Activated T-cell treated with anti-CD3 and anti-CD28 coated beads, Interleukin-2, amount 50 U/mL, for 72 hours (primary cell): ENCODE results near the gene SLIT1. TPM values are rescaled to one million over a fixed set of nuclear protein-coding genes. Genes with fewer than 3 reads are reported as not detected.
A peak's percentile ranks its signal among the peaks of the same experiment; 100 is the strongest.

Experiments used
- ATAC-seq, 2 donors: fragments of 150-1000 bp; cut with Tn5 transposase; replicated peaks in 1 of 2; 2 replicates each; pipeline ENCODE4 v1.10.0; 2021; ENCODE audit warnings: moderate library complexity in 2 of 2, mild to moderate bottlenecking in 1 of 2
- DNase-seq, 2 donors: peaks; one replicate each; pipeline ENCODE4 v3.0.0; 2021 to 2022; ENCODE audit warnings: mixed read lengths in 1 of 2
- H3K27ac Mint-ChIP-seq: one replicate; pipeline ENCODE4 v1.8.0; 2022; ENCODE audit warnings: mild to moderate bottlenecking, moderate library complexity, mixed read lengths
- H3K27me3 Mint-ChIP-seq: one replicate; pipeline ENCODE4 v1.8.0; 2022; ENCODE audit warnings: low read depth, mixed read lengths
- H3K36me3 Mint-ChIP-seq, 2 donors: one replicate each; pipeline ENCODE4 v1.8.0; 2022; ENCODE audit warnings: mixed read lengths in 2 of 2, mild to moderate bottlenecking in 1 of 2; ENCODE audit not compliant: insufficient read depth in 2 of 2
- H3K4me1 Mint-ChIP-seq: one replicate; pipeline ENCODE4 v1.8.0; 2022; ENCODE audit warnings: low read depth, mixed read lengths
- H3K4me3 Mint-ChIP-seq, 2 donors: one replicate each; pipeline ENCODE4 v1.8.0; 2022; ENCODE audit warnings: mild to moderate bottlenecking in 2 of 2, mixed read lengths in 2 of 2, moderate library complexity in 2 of 2
- H3K9me3 Mint-ChIP-seq, 2 donors: one replicate each; pipeline ENCODE4 v1.8.0; 2022; ENCODE audit warnings: mixed read lengths in 2 of 2
- total RNA-seq, 2 donors: library from RNA; stranded (reverse); gene quantifications; one replicate each; pipeline ENCODE4 v1.2.3, GENCODE V29; 2022

SLIT1 gene
- total RNA-seq, 2 donors from 2014 or later: 0.65 to 1.3 TPM

GRCh38 chr10:97074256-97075145, 111.3 kb downstream of the SLIT1 start:
- DNase-seq (no peak), ATAC-seq (no peak)
- peaks cover under 1 to 3% of the 10 kb centered on the region in 2 donors for H3K9me3 Mint-ChIP-seq
- H3K27me3 Mint-ChIP-seq: peaks cover 35% of the 10 kb centered on the region
- H3K4me1 Mint-ChIP-seq: peaks cover 5% of the 10 kb centered on the region
- peaks cover 0 to 2% of the 10 kb centered on the region in 2 donors for H3K36me3 Mint-ChIP-seq
- no peak overlapping the region for H3K4me3 Mint-ChIP-seq
- H3K27ac Mint-ChIP-seq: no peak overlapping the region

DNA sequence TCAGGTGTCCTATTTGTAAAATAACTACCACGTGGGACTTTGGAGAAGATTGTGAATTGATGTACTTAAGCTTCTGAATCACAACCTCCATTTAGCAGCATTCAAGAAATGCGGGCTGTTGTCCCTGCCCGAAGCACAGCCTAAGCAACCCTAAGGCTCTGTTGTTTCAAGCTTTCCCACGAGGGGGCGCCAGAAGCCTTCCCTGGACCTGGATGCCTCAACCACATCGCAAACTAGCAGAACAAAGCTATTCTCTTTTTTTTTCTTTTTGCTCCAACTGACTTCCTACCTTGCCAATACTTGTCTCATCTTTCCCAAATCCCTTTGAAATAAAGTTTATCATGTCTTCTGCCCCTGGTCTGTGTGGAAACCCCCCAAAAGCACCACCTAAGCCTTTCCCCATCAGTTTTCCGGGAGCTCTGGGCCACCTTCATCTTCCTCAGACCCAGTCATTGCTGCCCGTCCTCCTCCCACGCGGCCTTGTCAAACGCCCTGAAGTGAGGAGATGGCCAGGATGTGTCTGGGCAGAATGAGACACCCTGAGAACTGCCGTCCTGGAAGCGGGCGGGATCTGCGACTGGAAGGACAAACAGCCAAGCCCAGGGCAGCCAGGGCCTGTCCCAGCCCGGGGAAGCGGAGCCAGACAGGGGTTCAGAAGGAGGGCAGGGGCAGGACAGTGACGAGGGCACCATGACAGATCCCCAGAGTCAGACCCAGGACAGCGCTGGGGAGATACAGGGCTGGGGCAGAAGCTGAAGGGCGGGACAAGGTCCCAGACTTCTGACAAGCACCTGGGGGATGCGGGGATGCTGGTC, 112.7 kb downstream of the SLIT1 start:
- ATAC-seq (peak; percentile 56 to 68), DNase-seq (peak; percentile 83 to 90)
- Mint-ChIP-seq H3K4me3 (no peak overlapping the region), H3K27me3 (peaks cover 47% of the 10 kb centered on the region), H3K27ac (no peak overlapping the region), H3K36me3 (peaks cover 5% of the 10 kb centered on the region in 2 donors), H3K4me1 (peaks cover 13% of the 10 kb centered on the region), H3K9me3 (peaks cover 3 to 5% of the 10 kb centered on the region in 2 donors)

DNA sequence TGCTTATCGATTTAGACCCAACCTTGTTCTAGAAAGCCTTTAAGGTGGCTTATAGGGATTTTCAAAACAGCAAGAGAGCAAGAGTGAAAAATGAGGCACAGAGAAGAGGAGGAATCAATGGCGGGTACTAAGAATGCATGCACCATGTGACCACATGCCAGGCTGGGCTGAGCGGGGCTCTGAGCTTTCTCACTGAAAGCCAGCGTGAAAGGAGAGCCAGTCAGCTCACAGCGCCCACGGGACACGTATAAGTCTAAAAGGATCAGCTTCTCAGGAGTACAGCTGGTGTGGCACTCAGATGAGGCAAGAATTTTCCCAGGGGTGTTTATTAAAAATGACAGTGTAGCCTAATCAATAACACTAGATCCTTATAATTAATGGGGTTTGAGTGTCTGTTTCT, 114.3 kb downstream of the SLIT1 start:
- Mint-ChIP-seq H3K4me3 (no peak overlapping the region), H3K9me3 (peaks cover 3 to 5% of the 10 kb centered on the region in 2 donors), H3K27ac (no peak overlapping the region), H3K4me1 (peaks cover 13% of the 10 kb centered on the region), H3K27me3 (peaks cover 47% of the 10 kb centered on the region), H3K36me3 (peaks cover 5% of the 10 kb centered on the region in 2 donors)
- ATAC-seq: no peak
- DNase-seq: no peak

- DNase-seq (peak; percentile 46 to 66), ATAC-seq (peak; percentile 83 to 88)
- Mint-ChIP-seq H3K36me3 (peaks cover 5% of the 10 kb centered on the region in 2 donors), H3K27ac (peak overlapping the region; percentile 36), H3K4me1 (peaks cover 13% of the 10 kb centered on the region), H3K4me3 (peak overlapping the region in 1 of 2 donors; percentile 21), H3K9me3 (peaks cover 3 to 5% of the 10 kb centered on the region in 2 donors), H3K27me3 (peaks cover 47% of the 10 kb centered on the region)
These were observed 116.0 kb downstream of the SLIT1 start for GRCh38 chr10:97069576-97070362.

DNA sequence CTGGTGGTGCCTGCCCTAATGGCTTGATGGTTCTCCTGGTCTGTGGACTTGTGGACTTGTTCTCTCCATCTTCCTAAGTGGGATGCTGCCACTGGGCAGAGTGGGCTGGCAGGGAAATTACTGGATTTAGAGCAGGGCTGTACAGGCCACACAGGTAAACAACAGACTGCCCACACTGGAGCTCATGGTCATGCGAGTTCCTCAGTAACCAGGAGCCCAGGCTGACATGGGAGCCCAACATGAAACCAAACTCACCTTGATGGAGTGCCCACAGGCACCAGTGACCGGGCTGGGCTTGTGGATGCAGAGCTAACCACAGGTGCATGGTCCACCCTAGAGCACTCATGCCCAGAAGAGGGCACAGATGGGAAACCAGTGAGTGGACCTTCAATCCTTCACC, 116.7 kb downstream of the SLIT1 start:
- Mint-ChIP-seq H3K4me3 (peak overlapping the region; percentile 21 to 33), H3K4me1 (peaks cover 13% of the 10 kb centered on the region), H3K27me3 (peaks cover 44% of the 10 kb centered on the region), H3K9me3 (peaks cover 3 to 5% of the 10 kb centered on the region in 2 donors), H3K36me3 (peaks cover 5% of the 10 kb centered on the region in 2 donors), H3K27ac (no peak overlapping the region)
- ATAC-seq: no peak
- no peak for DNase-seq

DNA sequence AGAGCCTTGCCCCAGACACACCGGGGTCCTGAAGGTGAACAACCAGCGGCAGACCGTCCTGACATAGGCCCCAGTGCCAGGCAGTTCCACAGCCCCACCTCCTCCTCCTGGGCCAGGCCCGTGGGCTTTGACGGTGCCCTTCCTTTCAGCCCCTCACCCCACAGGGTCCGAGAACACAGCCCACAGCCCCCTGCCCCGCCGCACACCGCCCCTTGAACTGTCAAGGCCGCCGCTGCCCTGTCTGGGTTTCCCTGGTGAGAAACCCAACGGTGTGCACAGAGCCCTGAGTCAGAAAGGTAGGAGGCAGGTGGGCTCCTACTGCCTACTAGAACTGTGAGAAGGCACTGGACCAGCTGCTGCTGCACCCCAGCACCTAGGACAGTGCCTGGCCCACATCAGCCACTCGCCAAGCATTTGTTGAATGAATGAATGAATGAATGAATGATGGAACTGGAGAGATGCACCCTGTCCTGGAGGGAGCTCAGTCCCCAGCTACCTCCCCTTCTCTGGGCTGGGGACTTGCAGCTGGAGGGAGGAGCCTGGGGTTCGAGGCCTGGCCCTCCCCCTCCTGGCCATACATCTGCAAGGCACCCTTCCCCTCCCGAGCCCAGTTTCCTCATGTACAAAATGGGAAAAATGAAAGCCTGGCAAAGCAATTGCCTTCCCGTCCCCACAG, 117.9 kb downstream of the SLIT1 start:
- DNase-seq: no peak
- Mint-ChIP-seq H3K27me3 (peaks cover 32% of the 10 kb centered on the region), H3K27ac (no peak overlapping the region), H3K4me1 (peaks cover 13% of the 10 kb centered on the region), H3K4me3 (no peak overlapping the region), H3K36me3 (peaks cover 5% of the 10 kb centered on the region in 2 donors), H3K9me3 (peaks cover 3 to 5% of the 10 kb centered on the region in 2 donors)
- ATAC-seq: no peak

- H3K36me3 Mint-ChIP-seq: peaks cover 5% of the 10 kb centered on the region in 2 donors
- H3K27ac Mint-ChIP-seq: no peak overlapping the region
- DNase-seq (no peak), ATAC-seq (no peak)
- peaks cover 26% of the 10 kb centered on the region for H3K27me3 Mint-ChIP-seq
- H3K9me3 Mint-ChIP-seq: peaks cover 3 to 5% of the 10 kb centered on the region in 2 donors
- H3K4me3 Mint-ChIP-seq: no peak overlapping the region
- peaks cover 13% of the 10 kb centered on the region for H3K4me1 Mint-ChIP-seq
These were observed 118.7 kb downstream of the SLIT1 start for GRCh38 chr10:97066877-97067555.

- Mint-ChIP-seq H3K9me3 (peaks cover 3 to 5% of the 10 kb centered on the region in 2 donors), H3K36me3 (peaks cover 5% of the 10 kb centered on the region in 2 donors), H3K27me3 (peaks cover 16% of the 10 kb centered on the region), H3K27ac (no peak overlapping the region), H3K4me3 (no peak overlapping the region), H3K4me1 (peaks cover 13% of the 10 kb centered on the region)
- DNase-seq: no peak
- no peak for ATAC-seq
These were observed 119.8 kb downstream of the SLIT1 start for GRCh38 chr10:97065686-97066660.

- no peak for DNase-seq
- no peak overlapping the region for H3K27ac Mint-ChIP-seq
- no peak overlapping the region for H3K4me3 Mint-ChIP-seq
- H3K9me3 Mint-ChIP-seq: peaks cover 3 to 5% of the 10 kb centered on the region in 2 donors
- no peak for ATAC-seq
- H3K27me3 Mint-ChIP-seq: peaks cover 13% of the 10 kb centered on the region
- peaks cover 5% of the 10 kb centered on the region in 2 donors for H3K36me3 Mint-ChIP-seq
- peaks cover 13% of the 10 kb centered on the region for H3K4me1 Mint-ChIP-seq
These were observed 120.6 kb downstream of the SLIT1 start for GRCh38 chr10:97065128-97065527.

GRCh38 chr10:97063983-97064837, 121.5 kb downstream of the SLIT1 start:
- H3K27ac Mint-ChIP-seq: no peak overlapping the region
- H3K4me1 Mint-ChIP-seq: peaks cover 5% of the 10 kb centered on the region
- H3K36me3 Mint-ChIP-seq: peaks cover under 1 to 2% of the 10 kb centered on the region in 2 donors
- ATAC-seq (no peak), DNase-seq (no peak)
- peaks cover 10% of the 10 kb centered on the region for H3K27me3 Mint-ChIP-seq
- no peaks in the 10 kb centered on the region for H3K9me3 Mint-ChIP-seq
- H3K4me3 Mint-ChIP-seq: no peak overlapping the region
